ENCODE results near the gene ZNF746. TPM values are rescaled to one million over a fixed set of nuclear protein-coding genes. Genes with fewer than 3 reads are reported as not detected.

ZNF746 gene
- total and polyA plus RNA-seq, 9 of the 15 experiments (the other 6 are each of a cell fraction or from before 2014, with no cell fraction given): 1.7 to 31.6 (median 13.3) TPM

DNA sequence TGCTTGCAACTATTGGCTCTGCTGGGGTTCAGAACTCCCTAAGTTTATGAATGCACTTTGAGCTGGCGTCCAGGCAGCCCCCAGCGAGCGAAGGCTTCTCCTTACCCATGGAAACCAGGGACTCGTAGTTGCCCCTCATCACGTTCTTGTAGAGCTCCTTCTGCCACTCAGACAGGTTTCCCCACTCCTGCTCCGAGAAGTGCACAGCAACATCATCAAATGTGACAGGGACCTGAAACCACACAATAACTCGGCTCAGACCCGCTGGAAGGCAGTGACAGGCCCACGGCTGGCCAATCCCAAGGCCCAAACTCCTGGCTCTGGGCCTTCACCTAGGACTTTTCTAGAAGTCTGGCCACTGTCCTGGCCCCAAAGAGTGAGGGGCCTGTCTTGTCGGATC lies 43.6 kb downstream of the ZNF746 start (continued):
- TF ChIP-seq SRSF3 (IDR thresholded peaks at IDR 0.05; ENCODE audit: insufficient read depth, low read length): no peak

DNA sequence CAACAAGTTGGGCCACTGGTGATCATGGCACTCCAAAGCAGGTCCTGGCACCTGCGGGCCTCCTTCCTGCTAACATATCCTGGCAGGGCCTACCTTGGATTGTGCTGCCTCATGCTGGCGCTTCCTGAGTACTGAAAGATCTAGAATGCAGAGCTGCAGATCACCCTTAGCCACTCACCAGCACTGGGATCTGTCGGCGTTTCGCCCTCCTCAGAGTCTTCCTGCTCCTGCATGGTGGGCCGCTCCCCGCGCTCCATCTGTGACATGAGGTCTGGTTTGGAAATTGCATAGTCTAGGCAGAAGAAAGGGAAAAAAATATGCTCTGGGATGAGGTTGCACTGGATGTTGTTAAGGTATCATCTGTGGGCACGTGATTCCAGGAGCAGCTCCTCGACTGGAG lies 46.8 kb downstream of the ZNF746 start:
- no peaks in the 10 kb centered on the region for H3K9me1 ChIP-seq (ENCODE audit: control insufficient read depth, insufficient read depth, low read length)
- no peak for ATAC-seq
- intact Hi-C loops (cut with micrococcal nuclease) (no loop called here), in situ Hi-C loops (cut with MboI) (no loop called here)
- peaks cover 85% of the 10 kb centered on the region for H3K36me3 ChIP-seq (ENCODE audit: control insufficient read depth, insufficient read depth, low read length)
- no peaks in the 10 kb centered on the region for H4K20me1 ChIP-seq (replicated peaks; ENCODE audit: control insufficient read depth, insufficient read depth, low read length)
- TF ChIP-seq NCOA4 (IDR thresholded peaks at IDR 0.05; ENCODE audit: partially characterized antibody) (no peak), RBM22 (IDR thresholded peaks at IDR 0.05; ENCODE audit: low read depth, low read length, poor library complexity, severe bottlenecking) (no peak), ZNF224 (CRISPR knock-in tag; IDR thresholded peaks at IDR 0.05) (no peak), RUNX1 (IDR thresholded peaks at IDR 0.05; ENCODE audit: low read depth) (no peak), L3MBTL2 (IDR thresholded peaks at IDR 0.05) (no peak), PPARD (CRISPR knock-in tag; IDR thresholded peaks at IDR 0.05) (no peak), EHMT2 (IDR thresholded peaks at IDR 0.05) (no peak), STAT5A (IDR thresholded peaks at IDR 0.05; ENCODE audit: borderline replicate concordance, low read length) (no peak)
- TF ChIP-seq, protein P1, sequence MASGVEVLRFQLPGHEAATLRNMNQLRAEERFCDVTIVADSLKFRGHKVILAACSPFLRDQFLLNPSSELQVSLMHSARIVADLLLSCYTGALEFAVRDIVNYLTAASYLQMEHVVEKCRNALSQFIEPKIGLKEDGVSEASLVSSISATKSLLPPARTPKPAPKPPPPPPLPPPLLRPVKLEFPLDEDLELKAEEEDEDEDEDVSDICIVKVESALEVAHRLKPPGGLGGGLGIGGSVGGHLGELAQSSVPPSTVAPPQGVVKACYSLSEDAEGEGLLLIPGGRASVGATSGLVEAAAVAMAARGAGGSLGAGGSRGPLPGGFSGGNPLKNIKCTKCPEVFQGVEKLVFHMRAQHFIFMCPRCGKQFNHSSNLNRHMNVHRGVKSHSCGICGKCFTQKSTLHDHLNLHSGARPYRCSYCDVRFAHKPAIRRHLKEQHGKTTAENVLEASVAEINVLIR (CRISPR knock-in tag; IDR thresholded peaks at IDR 0.05): no peak
- ChIA-PET POLR2A (interaction anchor here (0.6 kb wide), 1 partner anchor 244 kb away, joined by 3 read pairs; no protein-coding TSS in a partner anchor), CTCF (ENCODE audit: low intra/inter-chr PET ratio) (interaction anchor here (0.7 kb wide), 1 partner anchor 9 kb away, joined by 3 read pairs; no protein-coding TSS in a partner anchor)
- no peaks in the 10 kb centered on the region for H3K27me3 ChIP-seq (ENCODE audit: control insufficient read depth in 2 of 2, insufficient read depth in 2 of 2, low read length in 2 of 2)
- no peak overlapping the region for H3K4me3 ChIP-seq
- no peaks in the 10 kb centered on the region for H3K9me3 ChIP-seq (replicated peaks; ENCODE audit: control insufficient read depth, insufficient read depth, low read depth, low read length)
- DNase-seq (ENCODE audit: extremely low read depth in 1 of 4, low spot score in 3 of 4): no peak
- no peaks in the 10 kb centered on the region for H3K79me2 ChIP-seq (ENCODE audit: control insufficient read depth, insufficient read depth, low read length)
- H3K27ac ChIP-seq (ENCODE audit: extremely low read depth, low read depth, low read length): no peak overlapping the region
- WGBS (ENCODE audit: insufficient coverage, low coverage, missing lambda C conversion rate): 95% methylated on average over 10 of the region's 10 CpGs
- no peak overlapping the region for H3K4me2 ChIP-seq (ENCODE audit: insufficient read depth, low read length)
- H3K4me1 ChIP-seq (replicated peaks in 1 of 2; ENCODE audit: control insufficient read depth in 2 of 2, insufficient read depth in 2 of 2, low read length in 2 of 2): no peaks in the 10 kb centered on the region
- no peak for FAIRE-seq
- no peak overlapping the region for H2AFZ ChIP-seq (ENCODE audit: low read depth, low read length)
- H3K9ac ChIP-seq (ENCODE audit: insufficient read depth in 1 of 2, low read depth in 2 of 2, low read length in 2 of 2): peak overlapping the region in 1 of 2 experiments; percentile 10; a peak in 1 of 4 replicates
- BruUV-seq (replicated peaks): no TSS peak

Measured in K562 (cell line).